ENCODE results near the gene EHMT1.
"Not testable (repeated sequence)": the region's sequence is repeated elsewhere in the genome, so short reads cannot be mapped to it uniquely, and the experiment has no call there.

Gene EHMT1

GRCh38 chr9:137809040-137809576 lies 190.3 kb downstream of the EHMT1 start:
- Histone ChIP-seq H3K79me2 (ENCODE audit: control insufficient read depth, insufficient read depth, low read length) (no peaks in the 10 kb centered on the region), H2BK120ac (ENCODE audit: low read depth, low read length) (no peak overlapping the region), H3K9ac (ENCODE audit: low read length) (no peak overlapping the region), H3K56ac (ENCODE audit: low read length) (no peak overlapping the region), H3K4me3 (ENCODE audit: low read length) (no peak overlapping the region), H3K79me1 (ENCODE audit: low read length) (peaks cover 5% of the 10 kb centered on the region), H3K4me2 (ENCODE audit: low read length) (no peak overlapping the region), H4K8ac (ENCODE audit: low read depth, low read length) (no peak overlapping the region), H3K36me3 (ENCODE audit: control insufficient read depth, insufficient read depth, low read length) (peaks cover 1% of the 10 kb centered on the region), H3K4ac (ENCODE audit: low read depth, low read length) (no peak overlapping the region), H2BK15ac (replicated peaks; ENCODE audit: low read depth) (no peak overlapping the region), H3K4me1 (ENCODE audit: control insufficient read depth, low read depth, low read length) (no peaks in the 10 kb centered on the region), H3K18ac (ENCODE audit: low read length) (no peak overlapping the region), H3K27me3 (ENCODE audit: insufficient read depth, low read length, poor library complexity) (no peaks in the 10 kb centered on the region), H2BK5ac (ENCODE audit: low read length) (no peak overlapping the region), H3K23ac (ENCODE audit: low read length) (no peak overlapping the region), H2AK5ac (ENCODE audit: low read length) (no peak overlapping the region), H4K5ac (ENCODE audit: low read length) (no peak overlapping the region), H3K27ac (ENCODE audit: low read depth, low read length) (no peak overlapping the region)
- no peak for DNase-seq
- no CpG with 5 or more reads among the region's 23 CpGs for WGBS (ENCODE audit: extremely low coverage, insufficient coverage, low lambda C conversion rate)

GRCh38 chr9:137809726-137810450 lies 191.1 kb downstream of the EHMT1 start:
- not testable (repeated sequence) for H3K79me1 ChIP-seq (ENCODE audit: low read length); H3K4ac ChIP-seq (ENCODE audit: low read depth, low read length); H2BK5ac ChIP-seq (ENCODE audit: low read length); H3K9ac ChIP-seq (ENCODE audit: low read length); H2BK15ac ChIP-seq (replicated peaks; ENCODE audit: low read depth); H3K4me3 ChIP-seq (ENCODE audit: low read length); H3K4me2 ChIP-seq (ENCODE audit: low read length); H3K4me1 ChIP-seq (ENCODE audit: control insufficient read depth, low read depth, low read length); H4K8ac ChIP-seq (ENCODE audit: low read depth, low read length); H3K56ac ChIP-seq (ENCODE audit: low read length); H2AK5ac ChIP-seq (ENCODE audit: low read length); H3K27me3 ChIP-seq (ENCODE audit: insufficient read depth, low read length, poor library complexity); H3K27ac ChIP-seq (ENCODE audit: low read depth, low read length); DNase-seq; H4K5ac ChIP-seq (ENCODE audit: low read length); H3K18ac ChIP-seq (ENCODE audit: low read length); H3K23ac ChIP-seq (ENCODE audit: low read length); H3K79me2 ChIP-seq (ENCODE audit: control insufficient read depth, insufficient read depth, low read length); H3K36me3 ChIP-seq (ENCODE audit: control insufficient read depth, insufficient read depth, low read length); H2BK120ac ChIP-seq (ENCODE audit: low read depth, low read length)
- WGBS (ENCODE audit: extremely low coverage, insufficient coverage, low lambda C conversion rate) = no CpG with 5 or more reads among the region's 69 CpGs

GRCh38 chr9:137811283-137811870 lies 192.6 kb downstream of the EHMT1 start:
- H4K5ac ChIP-seq (ENCODE audit: low read length) = no peak overlapping the region
- H3K9ac ChIP-seq (ENCODE audit: low read length) = no peak overlapping the region
- peaks cover 11% of the 10 kb centered on the region for H3K36me3 ChIP-seq (ENCODE audit: control insufficient read depth, insufficient read depth, low read length)
- no peak overlapping the region for H3K18ac ChIP-seq (ENCODE audit: low read length)
- H3K56ac ChIP-seq (ENCODE audit: low read length) = no peak overlapping the region
- H2BK5ac ChIP-seq (ENCODE audit: low read length) = no peak overlapping the region
- H3K4me2 ChIP-seq (ENCODE audit: low read length) = no peak overlapping the region
- H3K23ac ChIP-seq (ENCODE audit: low read length) = no peak overlapping the region
- no peaks in the 10 kb centered on the region for H3K27me3 ChIP-seq (ENCODE audit: insufficient read depth, low read length, poor library complexity)
- no peak overlapping the region for H2BK120ac ChIP-seq (ENCODE audit: low read depth, low read length)
- DNase-seq = no peak
- H2BK15ac ChIP-seq (replicated peaks; ENCODE audit: low read depth) = no peak overlapping the region
- no peaks in the 10 kb centered on the region for H3K79me1 ChIP-seq (ENCODE audit: low read length)
- no peak overlapping the region for H4K8ac ChIP-seq (ENCODE audit: low read depth, low read length)
- H3K4me3 ChIP-seq (ENCODE audit: low read length) = no peak overlapping the region
- H3K79me2 ChIP-seq (ENCODE audit: control insufficient read depth, insufficient read depth, low read length) = no peaks in the 10 kb centered on the region
- no peak overlapping the region for H3K27ac ChIP-seq (ENCODE audit: low read depth, low read length)
- no peak overlapping the region for H3K4ac ChIP-seq (ENCODE audit: low read depth, low read length)
- WGBS (ENCODE audit: extremely low coverage, insufficient coverage, low lambda C conversion rate) = no CpG with 5 or more reads among the region's 30 CpGs
- H3K4me1 ChIP-seq (ENCODE audit: control insufficient read depth, low read depth, low read length) = no peaks in the 10 kb centered on the region
- H2AK5ac ChIP-seq (ENCODE audit: low read length) = no peak overlapping the region

GRCh38 chr9:137812356-137813023 lies 193.7 kb downstream of the EHMT1 start:
- H4K5ac ChIP-seq (ENCODE audit: low read length) = no peak overlapping the region
- H3K79me1 ChIP-seq (ENCODE audit: low read length) = no peaks in the 10 kb centered on the region
- no peak overlapping the region for H2BK15ac ChIP-seq (replicated peaks; ENCODE audit: low read depth)
- no peak overlapping the region for H3K56ac ChIP-seq (ENCODE audit: low read length)
- peaks cover 12% of the 10 kb centered on the region for H3K36me3 ChIP-seq (ENCODE audit: control insufficient read depth, insufficient read depth, low read length)
- no peaks in the 10 kb centered on the region for H3K79me2 ChIP-seq (ENCODE audit: control insufficient read depth, insufficient read depth, low read length)
- DNase-seq = no peak
- no peak overlapping the region for H3K18ac ChIP-seq (ENCODE audit: low read length)
- no CpG with 5 or more reads among the region's 9 CpGs for WGBS (ENCODE audit: extremely low coverage, insufficient coverage, low lambda C conversion rate)
- H3K4me3 ChIP-seq (ENCODE audit: low read length) = no peak overlapping the region
- H3K4ac ChIP-seq (ENCODE audit: low read depth, low read length) = no peak overlapping the region
- H3K4me1 ChIP-seq (ENCODE audit: control insufficient read depth, low read depth, low read length) = no peaks in the 10 kb centered on the region
- H2BK5ac ChIP-seq (ENCODE audit: low read length) = no peak overlapping the region
- H2AK5ac ChIP-seq (ENCODE audit: low read length) = no peak overlapping the region
- no peak overlapping the region for H3K4me2 ChIP-seq (ENCODE audit: low read length)
- no peak overlapping the region for H4K8ac ChIP-seq (ENCODE audit: low read depth, low read length)
- H2BK120ac ChIP-seq (ENCODE audit: low read depth, low read length) = no peak overlapping the region
- H3K23ac ChIP-seq (ENCODE audit: low read length) = no peak overlapping the region
- no peaks in the 10 kb centered on the region for H3K27me3 ChIP-seq (ENCODE audit: insufficient read depth, low read length, poor library complexity)
- H3K9ac ChIP-seq (ENCODE audit: low read length) = no peak overlapping the region
- no peak overlapping the region for H3K27ac ChIP-seq (ENCODE audit: low read depth, low read length)

GRCh38 chr9:137813167-137813566 lies 194.4 kb downstream of the EHMT1 start:
- H3K9ac ChIP-seq (ENCODE audit: low read length) = no peak overlapping the region
- no peak overlapping the region for H3K56ac ChIP-seq (ENCODE audit: low read length)
- no peaks in the 10 kb centered on the region for H3K27me3 ChIP-seq (ENCODE audit: insufficient read depth, low read length, poor library complexity)
- H3K18ac ChIP-seq (ENCODE audit: low read length) = no peak overlapping the region
- H2BK15ac ChIP-seq (replicated peaks; ENCODE audit: low read depth) = no peak overlapping the region
- H3K23ac ChIP-seq (ENCODE audit: low read length) = no peak overlapping the region
- H3K4ac ChIP-seq (ENCODE audit: low read depth, low read length) = no peak overlapping the region
- H3K79me1 ChIP-seq (ENCODE audit: low read length) = no peaks in the 10 kb centered on the region
- H3K4me2 ChIP-seq (ENCODE audit: low read length) = no peak overlapping the region
- H3K4me1 ChIP-seq (ENCODE audit: control insufficient read depth, low read depth, low read length) = no peaks in the 10 kb centered on the region
- H4K5ac ChIP-seq (ENCODE audit: low read length) = no peak overlapping the region
- no peak for DNase-seq
- no peak overlapping the region for H4K8ac ChIP-seq (ENCODE audit: low read depth, low read length)
- no peak overlapping the region for H2BK120ac ChIP-seq (ENCODE audit: low read depth, low read length)
- H3K36me3 ChIP-seq (ENCODE audit: control insufficient read depth, insufficient read depth, low read length) = peaks cover 18% of the 10 kb centered on the region
- no peak overlapping the region for H2BK5ac ChIP-seq (ENCODE audit: low read length)
- H3K79me2 ChIP-seq (ENCODE audit: control insufficient read depth, insufficient read depth, low read length) = no peaks in the 10 kb centered on the region
- no peak overlapping the region for H3K4me3 ChIP-seq (ENCODE audit: low read length)
- no CpG with 5 or more reads among the region's 19 CpGs for WGBS (ENCODE audit: extremely low coverage, insufficient coverage, low lambda C conversion rate)
- no peak overlapping the region for H3K27ac ChIP-seq (ENCODE audit: low read depth, low read length)
- no peak overlapping the region for H2AK5ac ChIP-seq (ENCODE audit: low read length)

Measured in mesendoderm (in vitro differentiated cells).